HK-2 (cell line): ENCODE measurements around the gene NQO1.

ENCODE experiments used
- DNase-seq: peaks from one replicate; pipeline ENCODE4 v3.0.0-alpha.2; 2018; ENCODE audit not compliant: unreplicated experiment

Gene NQO1

DNA sequence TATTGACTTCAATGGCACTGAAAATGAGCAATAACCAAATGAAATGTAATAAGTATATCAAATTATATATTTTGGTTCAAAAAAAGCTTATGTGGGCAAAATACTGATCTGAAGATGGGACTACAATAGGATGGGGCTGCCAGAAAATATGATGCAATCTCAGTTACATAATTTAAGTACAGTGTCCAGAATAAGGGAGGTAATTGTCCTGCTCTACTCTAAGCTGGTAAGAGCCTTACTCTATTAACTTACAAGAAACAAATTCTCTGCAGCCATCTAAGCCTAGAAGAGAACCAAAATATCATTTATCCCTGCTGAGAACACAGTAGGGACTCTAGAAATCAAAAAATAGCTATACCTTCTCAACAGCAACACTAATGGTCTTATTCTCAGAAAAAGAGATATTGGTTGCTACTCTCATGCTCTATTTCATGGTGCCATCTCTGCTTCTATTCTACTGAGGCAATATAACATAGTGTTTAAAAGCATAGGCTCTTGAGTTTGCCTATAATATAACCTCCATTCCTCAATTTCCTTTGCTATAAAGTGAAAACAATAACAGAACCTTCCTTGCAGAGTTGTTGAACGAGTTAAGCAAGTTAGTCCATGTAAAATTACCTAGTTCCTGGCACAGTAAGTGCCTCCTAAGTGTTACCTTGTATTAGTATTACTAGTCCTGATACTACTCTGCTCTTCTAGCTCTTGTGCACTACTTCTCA, 19.9 kb downstream of the NQO1 start:
- DNase-seq: no peak

DNA sequence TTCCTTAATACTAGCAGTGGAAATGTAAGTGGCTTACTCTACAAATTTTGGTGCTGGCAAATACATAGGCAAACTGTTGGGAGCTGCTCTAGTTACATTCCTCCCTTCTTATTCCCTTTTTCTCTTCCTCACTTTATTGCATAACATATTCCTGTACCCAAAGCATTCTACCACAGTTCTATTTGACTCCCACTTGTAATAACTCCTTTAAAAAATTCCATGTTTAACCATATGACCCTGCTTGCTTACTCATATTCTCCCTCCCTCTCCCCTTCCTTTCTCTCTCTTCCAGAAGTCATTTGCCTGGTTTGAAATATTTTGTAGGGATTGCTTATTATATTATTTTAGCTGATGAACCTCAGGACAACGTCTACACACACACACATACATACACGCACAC, 22.7 kb downstream of the NQO1 start:
- no peak for DNase-seq

DNA sequence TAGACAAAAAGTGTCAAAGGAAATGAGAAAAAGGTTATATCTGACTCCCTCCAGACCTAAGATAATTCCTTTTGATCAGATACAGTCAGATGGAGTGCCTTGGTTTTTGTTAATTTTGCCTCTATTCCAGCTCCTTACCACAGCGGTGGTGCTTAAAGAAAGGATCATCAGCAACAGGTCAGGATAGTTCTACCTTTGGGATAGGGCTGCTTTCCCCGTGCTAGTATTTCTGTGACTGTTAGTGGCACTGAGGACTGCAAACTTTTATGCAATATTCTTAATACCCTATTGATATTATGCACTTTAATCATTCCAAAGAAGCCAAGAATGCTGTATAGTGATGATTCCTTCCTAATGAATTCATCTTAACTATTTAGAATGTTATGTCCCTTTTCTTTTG, 24.5 kb downstream of the NQO1 start:
- no peak for DNase-seq

DNA sequence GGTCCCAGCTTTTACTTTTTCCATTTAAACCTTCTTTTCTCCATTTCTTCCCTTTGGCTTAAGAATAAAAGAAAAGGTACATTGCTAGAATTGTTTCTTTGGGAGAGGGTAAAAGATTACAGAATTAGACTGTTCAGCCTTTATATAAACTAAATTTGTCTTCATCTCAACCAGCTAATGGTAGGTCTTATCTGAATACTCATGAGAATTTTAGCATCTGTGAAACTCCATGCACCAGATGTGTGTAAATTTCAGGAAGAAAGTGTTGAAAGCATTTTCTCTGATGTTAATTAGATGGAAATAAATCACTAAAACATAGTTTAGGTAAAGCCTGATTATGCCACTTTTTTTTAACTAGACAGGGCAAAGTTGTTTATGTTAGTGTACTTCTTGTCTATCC, 24.9 kb downstream of the NQO1 start:
- no peak for DNase-seq

DNA sequence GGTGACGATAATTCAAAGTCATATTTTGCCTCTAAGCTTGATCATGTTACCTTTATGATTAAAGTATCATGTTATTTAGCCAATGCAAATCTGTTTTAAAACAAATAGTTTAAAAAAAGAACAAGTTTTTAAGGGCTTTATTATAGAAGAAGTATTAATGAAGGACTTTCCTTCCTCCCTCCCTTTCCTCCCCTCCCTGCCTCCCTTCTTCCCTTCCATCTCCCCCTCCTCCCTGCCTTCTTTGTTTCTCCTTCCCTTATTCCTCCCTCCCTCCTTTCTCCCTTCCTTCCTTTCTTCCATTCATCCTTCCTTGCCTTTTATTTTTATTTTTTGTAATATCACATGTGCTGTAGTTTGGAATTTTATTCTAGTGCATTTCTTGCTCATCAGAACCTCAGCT, 26.4 kb downstream of the NQO1 start:
- no peak for DNase-seq

DNA sequence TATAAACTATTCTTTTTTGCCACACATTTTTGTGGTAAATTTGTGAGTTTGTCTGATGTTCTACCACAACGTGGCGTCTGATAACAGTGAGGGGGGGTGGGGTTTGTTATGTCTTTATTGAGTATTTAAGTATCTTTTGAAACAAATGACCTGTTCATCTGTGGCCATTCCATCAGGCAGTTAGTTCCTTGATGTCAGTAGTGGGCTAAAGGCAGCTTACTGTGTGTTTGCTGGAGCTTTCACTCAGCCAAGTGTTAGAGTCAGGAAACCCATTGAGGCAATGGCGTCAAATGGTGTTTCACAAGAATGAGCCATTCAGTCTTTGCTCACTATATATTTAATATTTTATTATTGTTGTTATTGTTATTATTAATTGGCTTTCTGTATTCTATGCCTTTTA, 28.0 kb downstream of the NQO1 start:
- DNase-seq: no peak

- no peak for DNase-seq
Measured at GRCh38 chr16:69693916-69694315, 32.4 kb downstream of the NQO1 start.

DNA sequence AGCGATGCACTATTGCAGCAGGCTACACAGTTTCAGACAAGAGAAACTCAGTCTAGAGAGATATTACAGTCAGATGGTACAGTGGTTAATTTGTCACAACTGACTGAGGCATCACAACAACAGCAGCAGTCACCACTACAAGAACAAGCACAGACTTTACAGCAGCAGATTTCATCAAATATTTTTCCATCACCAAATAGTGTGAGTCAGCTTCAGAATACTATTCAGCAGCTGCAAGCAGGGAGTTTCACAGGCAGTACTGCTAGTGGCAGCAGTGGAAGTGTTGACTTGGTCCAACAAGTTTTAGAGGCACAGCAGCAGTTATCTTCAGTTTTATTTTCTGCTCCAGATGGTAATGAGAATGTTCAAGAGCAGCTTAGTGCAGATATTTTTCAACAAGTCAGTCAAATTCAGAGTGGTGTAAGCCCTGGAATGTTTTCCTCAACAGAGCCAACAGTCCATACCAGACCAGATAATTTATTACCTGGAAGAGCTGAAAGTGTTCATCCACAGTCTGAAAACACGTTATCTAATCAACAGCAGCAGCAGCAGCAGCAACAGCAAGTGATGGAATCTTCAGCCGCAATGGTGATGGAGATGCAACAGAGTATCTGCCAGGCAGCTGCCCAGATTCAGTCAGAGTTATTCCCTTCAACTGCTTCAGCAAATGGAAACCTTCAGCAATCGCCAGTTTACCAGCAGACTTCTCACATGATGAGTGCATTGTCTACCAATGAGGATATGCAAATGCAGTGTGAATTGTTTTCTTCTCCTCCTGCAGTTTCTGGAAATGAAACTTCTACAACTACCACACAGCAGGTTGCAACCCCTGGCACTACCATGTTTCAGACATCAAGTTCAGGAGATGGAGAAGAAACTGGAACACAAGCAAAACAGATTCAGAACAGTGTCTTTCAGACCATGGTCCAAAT, 34.1 kb downstream of the NQO1 start:
- no peak for DNase-seq

DNA sequence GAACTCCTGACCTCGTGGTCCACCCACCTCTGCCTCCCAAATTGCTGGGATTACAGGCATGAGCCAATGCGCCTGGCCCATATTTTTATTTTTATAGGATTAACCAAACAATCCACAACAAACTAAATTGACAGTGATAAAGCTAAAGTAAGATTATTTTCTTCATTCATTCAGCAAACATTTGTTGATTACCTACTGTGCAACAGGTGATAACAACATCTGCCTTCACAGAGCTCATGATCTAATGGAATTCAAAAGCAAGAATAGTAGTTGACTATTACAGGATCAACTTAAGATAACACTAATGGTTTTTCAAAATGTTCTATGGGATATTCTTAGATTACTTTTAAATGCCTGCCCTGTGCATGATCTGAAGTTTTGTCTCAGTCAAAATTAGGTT, 37.8 kb downstream of the NQO1 start:
- DNase-seq: no peak

- no peak for DNase-seq
Measured at GRCh38 chr16:69680358-69680757, 46.0 kb downstream of the NQO1 start.

DNA sequence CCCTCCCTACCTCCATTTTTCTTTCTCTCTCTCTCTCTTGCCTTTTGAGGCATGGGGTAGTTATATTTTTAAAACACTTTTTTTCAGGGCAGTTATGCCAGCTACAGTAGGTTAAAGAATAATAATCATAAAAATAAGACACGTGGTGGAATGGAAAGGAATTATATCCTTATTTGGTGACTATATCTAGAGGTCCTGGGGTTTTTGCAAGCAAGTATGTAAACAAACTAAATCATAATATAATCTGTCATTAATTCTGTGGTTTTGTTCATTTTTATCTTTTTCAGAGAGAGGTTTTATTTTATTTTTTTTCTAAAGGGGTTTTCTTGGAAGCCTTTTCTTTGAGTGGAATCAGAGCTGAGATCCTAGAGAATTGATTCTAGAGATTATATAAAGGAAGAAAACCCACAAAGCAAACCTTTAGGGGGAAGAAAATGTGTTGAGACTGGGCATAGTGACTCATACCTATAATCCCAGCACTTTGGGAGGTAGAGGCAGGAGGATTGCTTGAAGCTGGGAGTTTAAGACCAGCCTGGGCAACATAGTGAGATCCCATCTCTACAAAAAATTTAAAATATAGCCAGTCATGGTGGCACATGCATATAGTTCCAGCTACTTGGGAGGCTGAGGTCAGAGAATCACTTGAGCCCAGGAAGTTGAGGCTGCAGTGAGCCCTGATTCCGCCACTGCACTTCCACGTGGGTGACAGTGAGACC, 53.2 kb downstream of the NQO1 start:
- no peak for DNase-seq

DNA sequence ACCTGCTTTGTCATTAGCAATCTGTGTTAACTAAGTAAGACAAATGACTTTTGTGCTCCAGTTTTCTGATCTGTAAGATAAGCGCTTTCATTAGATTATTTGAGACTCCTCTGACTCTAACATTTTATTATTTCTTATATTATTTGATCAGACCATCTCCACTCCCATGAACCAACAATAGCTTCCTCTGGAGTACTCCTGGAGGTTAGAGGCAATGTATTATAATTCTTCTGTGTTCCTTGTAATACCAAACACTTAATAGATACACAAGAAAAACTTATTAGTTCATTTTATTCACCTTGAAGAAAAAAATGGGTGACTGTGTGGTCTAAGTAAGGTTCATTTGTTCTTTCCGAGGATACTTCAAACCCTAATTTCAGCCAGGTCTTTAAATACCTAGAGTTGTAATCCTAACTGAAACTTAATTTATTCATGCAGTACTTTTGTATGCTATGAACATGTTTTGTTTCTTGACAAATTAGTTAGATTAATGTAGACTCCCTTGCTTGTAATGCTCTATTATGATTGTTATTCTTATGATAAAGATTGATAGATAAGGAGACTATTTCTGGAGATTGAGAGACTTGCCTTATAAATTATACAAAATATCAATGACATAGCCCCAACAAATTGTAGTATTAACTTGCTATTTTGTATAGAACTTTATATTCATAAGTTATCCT, 53.9 kb downstream of the NQO1 start:
- no peak for DNase-seq

DNA sequence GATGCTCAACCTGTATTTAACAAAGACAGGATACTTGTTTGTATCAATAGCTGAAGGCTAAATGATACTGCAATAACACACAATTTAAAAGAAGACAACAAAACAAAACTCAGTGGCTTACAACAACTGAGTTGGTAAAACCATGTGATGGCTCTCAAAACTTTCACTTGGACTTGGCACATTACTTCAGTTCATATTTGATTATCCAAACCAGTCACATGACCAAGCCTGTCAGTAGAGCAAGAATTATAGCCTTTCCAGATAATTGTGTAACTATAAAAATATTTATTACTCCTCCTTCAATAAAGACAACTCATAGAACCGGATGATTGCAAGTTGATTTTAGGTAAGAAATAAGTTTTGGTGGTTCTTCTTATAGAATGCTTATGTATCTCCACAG, 56.8 kb downstream of the NQO1 start:
- no peak for DNase-seq

- DNase-seq: no peak
Measured at GRCh38 chr16:69663846-69664245, 62.5 kb downstream of the NQO1 start.

- DNase-seq: no peak
Measured at GRCh38 chr16:69662901-69663300, 63.5 kb downstream of the NQO1 start.

- DNase-seq: no peak
Measured at GRCh38 chr16:69660166-69660565, 66.2 kb downstream of the NQO1 start.
